ENCODE results near the gene RAB11A.
A peak's percentile ranks its signal among the peaks of the same experiment; 100 is the strongest.

The RAB11A gene

GRCh38 chr15:65839354-65839901 lies 29.9 kb upstream of the RAB11A start:
- Histone ChIP-seq H3K79me1 (ENCODE audit: low read depth, low read length) (no peaks in the 10 kb centered on the region), H3K27me3 (ENCODE audit: control insufficient read depth in 3 of 3, insufficient read depth in 3 of 3, low read depth in 1 of 3, low read length in 3 of 3) (no peaks in the 10 kb centered on the region), H2BK5ac (ENCODE audit: low read length) (no peak overlapping the region), H3K9me3 (replicated peaks in 1 of 2; ENCODE audit: control insufficient read depth in 2 of 2, insufficient read depth in 1 of 2, low read depth in 1 of 2, low read length in 2 of 2) (peaks cover 0 to 1% of the 10 kb centered on the region in 2 donors), H3K4ac (ENCODE audit: low read length) (no peak overlapping the region), H3K23ac (ENCODE audit: low read depth, low read length, poor library complexity) (no peak overlapping the region), H4K8ac (ENCODE audit: low read depth, low read length) (no peak overlapping the region), H3K27ac (replicated peaks; ENCODE audit: low read length) (no peak overlapping the region), H3K18ac (ENCODE audit: low read length) (no peak overlapping the region), H2AK5ac (ENCODE audit: low read depth, low read length) (no peak overlapping the region), H2BK15ac (ENCODE audit: low read length) (no peak overlapping the region), H3K4me2 (ENCODE audit: insufficient read depth, low read length, poor library complexity, severe bottlenecking) (no peak overlapping the region), H2BK120ac (ENCODE audit: low read depth, low read length) (no peak overlapping the region), H3K4me3 (ENCODE audit: low read length in 2 of 2) (no peak overlapping the region), H3K36me3 (replicated peaks in 1 of 2; ENCODE audit: control insufficient read depth in 2 of 2, insufficient read depth in 2 of 2, low read length in 2 of 2) (no peaks in the 10 kb centered on the region), H3K4me1 (ENCODE audit: control insufficient read depth in 2 of 2, insufficient read depth in 1 of 2, low read depth in 1 of 2, low read length in 2 of 2) (no peaks in the 10 kb centered on the region), H4K91ac (ENCODE audit: low read depth, low read length, poor library complexity) (no peak overlapping the region), H2BK12ac (ENCODE audit: low read length) (no peak overlapping the region), H3K9ac (ENCODE audit: low read depth, low read length, poor library complexity) (no peak overlapping the region), H2AFZ (ENCODE audit: low read length) (no peak overlapping the region), H3K14ac (ENCODE audit: low read length) (no peak overlapping the region)
- no peak for DNase-seq (ENCODE audit: low spot score)
- WGBS, 2 donors (ENCODE audit: extremely low coverage in 2 of 2, insufficient read length in 2 of 2, insufficient replicate concordance in 1 of 2), result no CpG with 5 or more reads among the region's 5 CpGs

GRCh38 chr15:65839985-65840384 lies 29.3 kb upstream of the RAB11A start:
- no peak overlapping the region for H3K4me2 ChIP-seq (ENCODE audit: insufficient read depth, low read length, poor library complexity, severe bottlenecking)
- no peak overlapping the region for H2AK5ac ChIP-seq (ENCODE audit: low read depth, low read length)
- H2BK15ac ChIP-seq (ENCODE audit: low read length), result no peak overlapping the region
- no peak overlapping the region for H3K9ac ChIP-seq (ENCODE audit: low read depth, low read length, poor library complexity)
- H4K91ac ChIP-seq (ENCODE audit: low read depth, low read length, poor library complexity), result no peak overlapping the region
- H3K4me3 ChIP-seq (ENCODE audit: low read length in 2 of 2), result no peak overlapping the region
- no peaks in the 10 kb centered on the region for H3K27me3 ChIP-seq (ENCODE audit: control insufficient read depth in 3 of 3, insufficient read depth in 3 of 3, low read depth in 1 of 3, low read length in 3 of 3)
- no peak overlapping the region for H3K18ac ChIP-seq (ENCODE audit: low read length)
- H3K23ac ChIP-seq (ENCODE audit: low read depth, low read length, poor library complexity), result no peak overlapping the region
- DNase-seq (ENCODE audit: low spot score), result no peak
- H2AFZ ChIP-seq (ENCODE audit: low read length), result no peak overlapping the region
- no peak overlapping the region for H2BK12ac ChIP-seq (ENCODE audit: low read length)
- no peak overlapping the region for H3K4ac ChIP-seq (ENCODE audit: low read length)
- peaks cover 0 to 1% of the 10 kb centered on the region in 2 donors for H3K9me3 ChIP-seq (replicated peaks in 1 of 2; ENCODE audit: control insufficient read depth in 2 of 2, insufficient read depth in 1 of 2, low read depth in 1 of 2, low read length in 2 of 2)
- no peak overlapping the region for H3K27ac ChIP-seq (replicated peaks; ENCODE audit: low read length)
- no peak overlapping the region for H2BK5ac ChIP-seq (ENCODE audit: low read length)
- no peak overlapping the region for H4K8ac ChIP-seq (ENCODE audit: low read depth, low read length)
- H3K79me1 ChIP-seq (ENCODE audit: low read depth, low read length), result no peaks in the 10 kb centered on the region
- H3K36me3 ChIP-seq (replicated peaks in 1 of 2; ENCODE audit: control insufficient read depth in 2 of 2, insufficient read depth in 2 of 2, low read length in 2 of 2), result no peaks in the 10 kb centered on the region
- H2BK120ac ChIP-seq (ENCODE audit: low read depth, low read length), result no peak overlapping the region
- WGBS, 2 donors (ENCODE audit: extremely low coverage in 2 of 2, insufficient read length in 2 of 2, insufficient replicate concordance in 1 of 2), result no CpG with 5 or more reads among the region's 4 CpGs
- no peaks in the 10 kb centered on the region for H3K4me1 ChIP-seq (ENCODE audit: control insufficient read depth in 2 of 2, insufficient read depth in 1 of 2, low read depth in 1 of 2, low read length in 2 of 2)
- no peak overlapping the region for H3K14ac ChIP-seq (ENCODE audit: low read length)

- DNase-seq (ENCODE audit: low spot score), result no peak
- no peaks in the 10 kb centered on the region for H3K36me3 ChIP-seq (replicated peaks in 1 of 2; ENCODE audit: control insufficient read depth in 2 of 2, insufficient read depth in 2 of 2, low read length in 2 of 2)
- H3K79me1 ChIP-seq (ENCODE audit: low read depth, low read length), result no peaks in the 10 kb centered on the region
- H4K91ac ChIP-seq (ENCODE audit: low read depth, low read length, poor library complexity), result no peak overlapping the region
- H4K8ac ChIP-seq (ENCODE audit: low read depth, low read length), result no peak overlapping the region
- no peak overlapping the region for H3K27ac ChIP-seq (replicated peaks; ENCODE audit: low read length)
- no peak overlapping the region for H2BK15ac ChIP-seq (ENCODE audit: low read length)
- H3K9ac ChIP-seq (ENCODE audit: low read depth, low read length, poor library complexity), result no peak overlapping the region
- no peak overlapping the region for H3K4me3 ChIP-seq (ENCODE audit: low read length in 2 of 2)
- no peak overlapping the region for H2AK5ac ChIP-seq (ENCODE audit: low read depth, low read length)
- H2BK12ac ChIP-seq (ENCODE audit: low read length), result no peak overlapping the region
- peak overlapping the region; percentile 73 for H2AFZ ChIP-seq (ENCODE audit: low read length)
- no peak overlapping the region for H2BK5ac ChIP-seq (ENCODE audit: low read length)
- no peaks in the 10 kb centered on the region for H3K4me1 ChIP-seq (ENCODE audit: control insufficient read depth in 2 of 2, insufficient read depth in 1 of 2, low read depth in 1 of 2, low read length in 2 of 2)
- H2BK120ac ChIP-seq (ENCODE audit: low read depth, low read length), result no peak overlapping the region
- H3K14ac ChIP-seq (ENCODE audit: low read length), result no peak overlapping the region
- peak overlapping the region; percentile 58 for H3K18ac ChIP-seq (ENCODE audit: low read length)
- H3K23ac ChIP-seq (ENCODE audit: low read depth, low read length, poor library complexity), result no peak overlapping the region
- no CpG with 5 or more reads among the region's 11 CpGs for WGBS, 2 donors (ENCODE audit: extremely low coverage in 2 of 2, insufficient read length in 2 of 2, insufficient replicate concordance in 1 of 2)
- no peaks in the 10 kb centered on the region for H3K27me3 ChIP-seq (ENCODE audit: control insufficient read depth in 3 of 3, insufficient read depth in 3 of 3, low read depth in 1 of 3, low read length in 3 of 3)
- no peak overlapping the region for H3K4ac ChIP-seq (ENCODE audit: low read length)
- H3K9me3 ChIP-seq (replicated peaks in 1 of 2; ENCODE audit: control insufficient read depth in 2 of 2, insufficient read depth in 1 of 2, low read depth in 1 of 2, low read length in 2 of 2), result peaks cover 0 to 1% of the 10 kb centered on the region in 2 donors
- H3K4me2 ChIP-seq (ENCODE audit: insufficient read depth, low read length, poor library complexity, severe bottlenecking), result no peak overlapping the region
These were observed 28.0 kb upstream of the RAB11A start for GRCh38 chr15:65841121-65841930.

GRCh38 chr15:65845826-65846519 lies 23.3 kb upstream of the RAB11A start:
- H2BK12ac ChIP-seq (ENCODE audit: low read length), result no peak overlapping the region
- peaks cover 0 to 1% of the 10 kb centered on the region in 2 donors for H3K9me3 ChIP-seq (replicated peaks in 1 of 2; ENCODE audit: control insufficient read depth in 2 of 2, insufficient read depth in 1 of 2, low read depth in 1 of 2, low read length in 2 of 2)
- H4K8ac ChIP-seq (ENCODE audit: low read depth, low read length), result no peak overlapping the region
- no peak overlapping the region for H3K4me3 ChIP-seq (ENCODE audit: low read length in 2 of 2)
- no peak overlapping the region for H2BK15ac ChIP-seq (ENCODE audit: low read length)
- no peak overlapping the region for H3K23ac ChIP-seq (ENCODE audit: low read depth, low read length, poor library complexity)
- no peak overlapping the region for H3K27ac ChIP-seq (replicated peaks; ENCODE audit: low read length)
- no peaks in the 10 kb centered on the region for H3K27me3 ChIP-seq (ENCODE audit: control insufficient read depth in 3 of 3, insufficient read depth in 3 of 3, low read depth in 1 of 3, low read length in 3 of 3)
- H3K4me1 ChIP-seq (ENCODE audit: control insufficient read depth in 2 of 2, insufficient read depth in 1 of 2, low read depth in 1 of 2, low read length in 2 of 2), result no peaks in the 10 kb centered on the region
- H4K91ac ChIP-seq (ENCODE audit: low read depth, low read length, poor library complexity), result no peak overlapping the region
- DNase-seq (ENCODE audit: low spot score), result no peak
- H3K4me2 ChIP-seq (ENCODE audit: insufficient read depth, low read length, poor library complexity, severe bottlenecking), result no peak overlapping the region
- H3K79me1 ChIP-seq (ENCODE audit: low read depth, low read length), result no peaks in the 10 kb centered on the region
- no CpG with 5 or more reads among the region's 9 CpGs for WGBS, 2 donors (ENCODE audit: extremely low coverage in 2 of 2, insufficient read length in 2 of 2, insufficient replicate concordance in 1 of 2)
- H3K14ac ChIP-seq (ENCODE audit: low read length), result no peak overlapping the region
- no peak overlapping the region for H3K9ac ChIP-seq (ENCODE audit: low read depth, low read length, poor library complexity)
- no peak overlapping the region for H3K4ac ChIP-seq (ENCODE audit: low read length)
- H3K18ac ChIP-seq (ENCODE audit: low read length), result no peak overlapping the region
- H2BK5ac ChIP-seq (ENCODE audit: low read length), result no peak overlapping the region
- H3K36me3 ChIP-seq (replicated peaks in 1 of 2; ENCODE audit: control insufficient read depth in 2 of 2, insufficient read depth in 2 of 2, low read length in 2 of 2), result no peaks in the 10 kb centered on the region
- H2AK5ac ChIP-seq (ENCODE audit: low read depth, low read length), result no peak overlapping the region
- peak overlapping the region; percentile 1 for H2AFZ ChIP-seq (ENCODE audit: low read length)
- H2BK120ac ChIP-seq (ENCODE audit: low read depth, low read length), result no peak overlapping the region
